Effector CD4-positive, alpha-beta T cell (primary cell): ENCODE data around the gene STK39.

Source experiments
- DNase-seq: peaks from one replicate; pipeline ENCODE4 v3.0.0-alpha.2; 2020

STK39 gene

GRCh38 chr2:167986223-167986622 lies 261.2 kb downstream of the STK39 start:
- DNase-seq, result no peak

GRCh38 chr2:167981945-167982344 lies 265.4 kb downstream of the STK39 start:
- no peak for DNase-seq

GRCh38 chr2:167980439-167980838 lies 267.0 kb downstream of the STK39 start:
- no peak for DNase-seq

- DNase-seq, result no peak
These were observed 274.6 kb downstream of the STK39 start for GRCh38 chr2:167972746-167973145.

GRCh38 chr2:167972020-167972419 lies 275.4 kb downstream of the STK39 start:
- DNase-seq, result no peak

GRCh38 chr2:167966937-167967913 lies 280.2 kb downstream of the STK39 start:
- DNase-seq, result no peak

GRCh38 chr2:167965907-167966761 lies 281.3 kb downstream of the STK39 start:
- DNase-seq, result no peak

- DNase-seq, result no peak
These were observed 282.6 kb downstream of the STK39 start for GRCh38 chr2:167964650-167965413.

GRCh38 chr2:167963899-167964649 lies 283.3 kb downstream of the STK39 start:
- no peak for DNase-seq

GRCh38 chr2:167962436-167963226 lies 284.8 kb downstream of the STK39 start:
- DNase-seq, result no peak

- no peak for DNase-seq
These were observed 285.8 kb downstream of the STK39 start for GRCh38 chr2:167961536-167962048.

GRCh38 chr2:167960089-167960747 lies 287.2 kb downstream of the STK39 start:
- DNase-seq, result no peak

- no peak for DNase-seq
These were observed 289.7 kb downstream of the STK39 start for GRCh38 chr2:167957662-167958061.

GRCh38 chr2:167955264-167955906 lies 292.0 kb downstream of the STK39 start:
- DNase-seq, result no peak

GRCh38 chr2:167954495-167954894 lies 292.9 kb downstream of the STK39 start:
- DNase-seq, result no peak

- no peak for DNase-seq
These were observed 293.6 kb downstream of the STK39 start for GRCh38 chr2:167953776-167954175.

- no peak for DNase-seq
These were observed 296.8 kb downstream of the STK39 start for GRCh38 chr2:167950571-167950970.

GRCh38 chr2:167946441-167946841 lies 301.0 kb downstream of the STK39 start:
- DNase-seq, result no peak

- DNase-seq, result no peak
These were observed 301.6 kb downstream of the STK39 start for GRCh38 chr2:167945660-167946368.
